HG03354 (cell line): ENCODE data around the gene CALM1.

ENCODE experiments used
- ATAC-seq: cut with Tn5 transposase; IDR thresholded peaks from one replicate; pipeline ENCODE4 v1.9.1; 2021; ENCODE audit warnings: mild to moderate bottlenecking; ENCODE audit not compliant: unreplicated experiment, poor library complexity, severe bottlenecking

CALM1 gene

DNA sequence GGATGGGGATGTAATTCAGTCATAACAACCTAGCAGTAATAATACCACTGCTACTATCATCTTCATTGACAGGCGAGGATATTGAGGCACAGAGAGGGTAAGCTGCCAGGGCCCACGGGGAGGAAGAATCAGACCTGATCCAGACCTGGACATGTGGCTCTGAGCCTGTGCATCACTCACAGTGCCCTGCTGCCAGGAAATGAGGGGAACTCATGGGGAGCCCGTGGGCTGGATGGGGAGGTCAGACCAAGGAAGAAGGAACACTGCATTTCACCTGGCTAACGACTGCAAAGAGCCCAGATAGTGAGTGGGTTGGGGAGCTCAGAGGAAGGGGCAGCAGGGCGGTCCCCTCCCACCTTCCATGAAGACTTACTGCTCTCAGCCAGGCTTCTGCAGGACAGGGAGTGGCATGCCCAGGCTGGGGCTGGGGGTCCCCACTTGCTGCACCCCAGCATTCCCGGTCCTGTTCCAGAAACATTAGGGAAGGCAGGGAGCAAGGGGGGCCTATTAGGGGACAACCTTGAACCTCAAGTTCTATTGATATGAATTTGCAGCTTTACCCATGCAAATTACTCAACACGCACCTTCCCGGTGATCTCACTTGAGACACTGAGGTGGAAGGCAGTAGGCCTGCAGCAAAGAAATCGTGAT lies 37.7 kb downstream of the CALM1 start:
- no peak for ATAC-seq

- no peak for ATAC-seq
Measured at GRCh38 chr14:90438841-90439240, 42.0 kb downstream of the CALM1 start.

DNA sequence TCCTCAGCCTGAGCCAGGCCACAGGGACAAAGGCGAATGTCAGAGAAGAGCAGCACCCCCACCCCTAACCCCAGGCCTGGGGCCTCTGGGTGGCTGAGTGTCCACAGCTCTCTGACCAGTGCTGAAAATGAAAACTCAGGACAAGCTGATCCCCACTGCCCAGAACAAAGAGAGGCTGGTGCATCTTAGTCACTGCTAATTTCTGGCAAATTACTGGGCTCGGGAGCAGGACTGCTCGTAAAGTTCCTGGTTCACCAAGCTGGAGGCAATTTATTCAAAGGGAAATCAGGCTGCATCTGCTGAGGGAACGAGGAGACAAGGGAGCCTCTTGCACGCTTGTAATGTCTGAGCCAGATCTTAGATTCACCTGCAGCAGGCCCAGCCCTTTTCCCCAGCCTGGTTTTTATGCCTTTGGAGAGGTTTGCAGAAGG lies 43.2 kb downstream of the CALM1 start:
- no peak for ATAC-seq

DNA sequence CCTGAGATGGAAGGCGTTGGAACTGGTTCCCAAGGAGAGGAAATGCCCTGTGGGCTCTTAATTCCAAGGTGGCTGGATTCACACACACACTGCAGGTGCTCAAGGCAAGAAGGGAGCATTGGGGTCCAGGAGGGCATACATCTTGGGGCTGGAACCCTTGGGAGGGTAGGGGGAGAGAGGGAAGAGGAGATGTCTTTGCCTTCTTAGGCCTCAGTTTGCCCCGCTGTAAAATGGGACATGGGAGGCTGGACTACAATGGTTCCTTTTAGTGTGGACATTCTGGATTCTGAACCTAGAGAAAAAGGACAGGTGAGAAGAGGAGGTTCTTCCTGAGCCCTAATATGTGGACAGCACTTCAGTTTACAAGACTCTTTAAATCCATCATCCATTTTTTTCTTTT lies 43.8 kb downstream of the CALM1 start:
- ATAC-seq = no peak

DNA sequence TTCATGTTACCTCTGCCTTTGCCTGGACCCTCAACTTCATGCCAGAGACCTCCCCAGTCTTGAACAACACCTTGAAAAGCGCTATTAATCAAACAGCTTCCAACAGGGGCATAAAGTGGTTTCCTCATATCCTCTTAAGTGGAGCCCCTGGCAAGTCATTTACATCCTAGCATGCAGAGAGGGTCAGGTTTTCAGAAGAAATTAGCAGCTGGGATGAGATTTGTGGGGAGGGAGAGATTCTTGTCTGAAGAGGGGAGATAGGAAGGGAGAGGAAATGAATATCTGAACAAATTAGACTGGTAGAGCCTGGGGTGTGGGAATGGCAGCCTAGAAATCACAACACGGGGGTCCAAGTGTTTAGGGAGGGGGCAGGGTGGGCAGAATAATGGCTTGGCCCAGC lies 45.6 kb downstream of the CALM1 start:
- ATAC-seq = no peak

DNA sequence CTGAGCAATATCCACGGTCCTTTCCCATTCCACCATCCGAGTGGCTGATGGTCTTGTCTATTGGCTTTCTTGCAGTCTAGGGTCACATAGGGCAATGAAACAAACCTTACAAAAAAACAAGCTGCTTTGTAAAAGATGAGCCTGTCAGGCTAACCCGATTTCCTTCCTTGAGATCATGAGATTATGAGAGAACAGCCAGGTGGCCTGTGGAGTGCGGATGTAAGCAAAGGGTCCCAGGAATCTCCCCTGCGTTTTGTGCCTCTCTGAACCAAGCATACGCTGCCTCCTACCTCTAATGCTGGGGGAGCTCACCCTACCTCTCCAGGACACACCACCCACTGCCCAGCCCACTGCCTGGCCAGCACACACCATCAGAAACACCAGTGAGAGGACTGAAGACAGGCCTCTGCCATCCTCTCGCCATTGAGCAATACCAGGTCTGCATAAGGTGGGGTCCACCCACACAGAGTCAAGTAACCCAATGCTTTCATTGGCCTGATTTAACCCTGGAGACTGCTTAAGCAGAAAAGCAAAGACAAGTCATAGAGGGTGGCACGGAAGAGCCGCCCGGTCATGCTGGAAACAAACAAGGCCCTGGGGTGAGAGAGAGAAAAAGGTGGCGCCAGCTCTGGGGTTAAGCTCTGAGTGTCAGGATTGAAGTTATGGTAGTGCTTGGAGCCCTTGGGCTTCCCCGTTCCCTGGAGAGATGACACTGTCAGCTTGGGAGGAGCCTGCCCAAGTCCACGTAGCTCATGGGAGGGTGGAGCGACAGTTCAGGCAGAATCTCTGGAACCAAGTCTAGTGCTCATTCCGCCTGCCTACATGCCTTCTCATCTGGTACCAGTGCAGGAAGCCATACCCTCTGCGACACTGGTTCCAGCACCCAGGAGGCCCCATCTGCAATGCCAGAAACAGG lies 46.6 kb downstream of the CALM1 start:
- no peak for ATAC-seq

DNA sequence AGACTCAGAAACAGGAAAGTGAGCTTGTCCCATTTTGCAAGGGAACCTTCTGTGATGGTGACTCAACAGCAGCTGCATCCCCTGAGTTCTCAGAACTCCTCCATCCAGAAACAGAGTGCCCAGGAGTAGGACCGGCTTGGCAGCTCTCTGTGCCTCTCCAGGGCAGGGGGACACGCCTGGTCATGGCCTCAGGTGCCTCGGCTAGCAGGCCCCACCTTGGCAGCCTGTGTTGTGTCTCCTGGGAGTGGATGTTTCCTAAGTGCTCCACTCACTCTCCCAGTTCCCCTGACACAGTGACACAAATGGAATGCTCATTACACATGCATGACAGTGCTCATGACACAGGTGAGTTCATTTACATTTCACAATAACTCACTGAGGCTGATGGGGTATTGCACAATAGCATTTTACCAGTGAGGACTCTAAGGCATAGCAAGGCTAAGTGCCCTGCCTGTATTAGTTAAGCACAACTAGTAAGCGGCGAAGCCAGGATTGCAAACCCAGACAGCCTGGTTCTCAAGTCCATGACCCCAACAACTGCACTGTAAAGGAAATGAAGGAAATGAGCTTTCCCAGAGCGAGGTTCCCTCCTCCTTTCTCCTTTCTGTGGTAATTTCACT lies 47.4 kb downstream of the CALM1 start:
- no peak for ATAC-seq

- ATAC-seq = no peak
Measured at GRCh38 chr14:90445011-90445410, 48.2 kb downstream of the CALM1 start.

- no peak for ATAC-seq
Measured at GRCh38 chr14:90446405-90446804, 49.6 kb downstream of the CALM1 start.

DNA sequence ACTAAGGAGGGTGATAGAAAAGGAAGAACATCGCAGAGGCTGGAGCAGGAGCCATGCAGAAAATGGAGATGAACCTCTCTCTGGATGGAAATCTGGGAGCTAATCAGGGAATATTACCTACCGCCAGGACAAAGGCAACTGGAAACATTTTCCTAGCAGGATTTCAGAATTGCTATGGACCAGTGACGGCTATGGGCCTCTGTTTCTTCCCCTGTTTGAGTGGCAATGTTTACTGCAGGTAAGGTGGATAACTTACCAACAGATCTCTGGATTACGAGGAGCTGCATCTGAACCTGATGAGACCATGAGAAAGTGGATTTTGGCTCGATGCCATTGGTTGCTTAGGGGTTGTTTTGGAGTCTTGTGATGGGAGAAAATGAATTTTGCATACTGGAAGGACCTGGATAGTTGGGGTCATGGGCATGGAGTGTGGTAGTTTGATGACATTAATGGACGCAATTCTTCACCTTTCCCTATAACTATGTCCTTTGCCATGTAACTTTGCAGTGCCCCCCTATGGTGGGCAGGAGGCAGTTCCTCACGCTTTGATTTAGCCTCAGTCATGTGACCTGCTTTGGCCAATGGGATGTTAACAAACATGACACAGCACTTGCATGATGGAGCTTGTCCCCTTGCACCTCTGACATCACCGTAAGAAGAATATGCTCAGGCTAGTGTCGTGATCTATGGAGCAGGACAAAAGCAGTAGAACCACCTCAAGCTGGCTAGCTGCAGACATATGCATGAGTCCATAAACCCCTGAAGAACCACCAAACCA lies 51.1 kb downstream of the CALM1 start:
- ATAC-seq = no peak

GRCh38 chr14:90449411-90449810 lies 52.6 kb downstream of the CALM1 start:
- ATAC-seq = no peak

- ATAC-seq = no peak
Measured at GRCh38 chr14:90450151-90450550, 53.3 kb downstream of the CALM1 start.

DNA sequence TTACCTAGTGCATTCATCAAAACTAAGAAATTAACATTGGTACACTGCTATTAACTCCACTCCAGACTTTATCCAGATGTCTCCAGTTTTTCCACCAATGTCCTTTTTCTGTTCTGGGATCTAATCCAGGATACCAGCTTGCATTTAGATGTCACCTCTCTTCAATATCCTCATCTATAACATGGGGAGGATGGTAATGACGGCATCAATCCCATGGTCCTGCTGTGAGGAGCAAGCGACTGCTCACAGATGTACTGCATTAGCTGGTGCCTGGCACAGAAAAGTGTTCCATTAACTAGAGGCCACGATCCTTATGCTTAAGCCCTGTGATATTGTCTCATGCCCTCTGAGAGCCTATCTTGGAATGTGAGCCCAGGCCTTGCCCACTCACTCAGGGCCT lies 53.8 kb downstream of the CALM1 start:
- ATAC-seq = no peak

- ATAC-seq = no peak
Measured at GRCh38 chr14:90451443-90451842, 54.6 kb downstream of the CALM1 start.

- ATAC-seq = no peak
Measured at GRCh38 chr14:90451961-90452360, 55.1 kb downstream of the CALM1 start.

DNA sequence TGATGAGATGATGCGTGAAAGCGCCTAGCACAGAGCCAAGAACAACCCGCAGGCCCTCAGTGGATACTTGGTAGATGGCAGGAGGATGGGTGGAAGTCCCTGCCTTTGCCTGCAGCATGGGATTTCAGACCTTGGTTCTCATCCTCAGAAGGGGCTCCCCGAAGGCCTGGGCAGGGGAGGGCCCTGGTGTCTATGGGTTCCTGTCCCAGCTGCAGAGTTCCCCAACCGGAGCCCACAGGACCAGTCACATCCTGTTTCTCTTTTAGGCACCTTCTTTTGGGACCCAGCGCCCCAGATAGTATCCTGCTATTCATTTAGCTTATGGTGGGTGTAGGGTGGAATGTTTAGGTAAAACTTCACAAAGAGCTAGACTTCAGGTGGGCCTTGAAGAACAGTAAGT lies 55.5 kb downstream of the CALM1 start:
- no peak for ATAC-seq

DNA sequence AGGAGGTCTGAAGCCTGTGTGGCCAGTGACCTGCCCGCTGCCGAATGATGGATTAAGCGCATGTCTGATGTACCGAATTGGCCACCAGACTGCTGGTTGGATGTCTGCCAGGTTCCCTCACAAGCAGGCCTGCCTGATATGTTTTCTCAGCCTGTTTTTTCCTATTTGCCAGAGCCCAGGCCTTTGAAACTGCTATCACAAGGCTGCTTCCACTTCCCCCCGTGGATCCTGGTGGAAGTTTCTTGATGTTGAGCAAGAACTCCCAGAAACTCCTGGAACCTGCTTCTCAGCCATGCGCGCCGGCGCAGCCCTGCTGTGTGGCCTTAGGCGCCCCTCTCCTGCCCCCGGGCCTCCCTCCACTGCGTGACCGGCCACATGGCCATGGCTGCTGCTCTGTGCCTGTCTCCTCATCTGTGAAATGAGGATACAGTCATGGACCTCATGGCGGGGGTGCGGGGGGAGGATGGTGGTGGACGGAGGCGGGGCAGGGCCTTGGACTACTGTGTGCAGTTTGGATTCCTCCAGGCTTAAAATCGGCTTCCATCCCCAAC lies 56.6 kb downstream of the CALM1 start:
- no peak for ATAC-seq

GRCh38 chr14:90454041-90455000 lies 57.5 kb downstream of the CALM1 start:
- no peak for ATAC-seq

- no peak for ATAC-seq
Measured at GRCh38 chr14:90455100-90455571, 58.3 kb downstream of the CALM1 start.
